Heart left ventricle (tissue), 16 donors: Measurements from ENCODE around the gene EMC7. TPM values are rescaled to one million over a fixed set of nuclear protein-coding genes. Genes with fewer than 3 reads are reported as not detected.

Experiments
- ATAC-seq, 4 donors: fragments of 200-7000 bp; cut with Tn5 transposase; one replicate each; pipeline ENCODE4 v1.9.1; 2020 to 2022; ENCODE audit warnings: moderate library complexity in 4 of 4, mild to moderate bottlenecking in 3 of 4, moderate number of reproducible peaks in 1 of 4
- DNase-seq, 5 donors: peaks; one replicate each; pipeline ENCODE4 v3.0.0-alpha.2; 2020
- H3K27ac ChIP-seq, 12 donors: fragments of 200-600 bp; sonication (generic) in 4 of 12; one replicate each; pipeline versions ENCODE4 v1.5.0 to v1.8.0; 2016 to 2022; ENCODE audit warnings: mild to moderate bottlenecking in 2 of 12
- H3K27me3 ChIP-seq, 9 donors: fragments of 200-600 bp; sonication (generic) in 2 of 9; one replicate each; pipeline versions ENCODE4 v1.5.1 to v1.8.0; 2016 to 2022; ENCODE audit warnings: mild to moderate bottlenecking in 3 of 9
- H3K36me3 ChIP-seq, 9 donors: fragments of 200-600 bp; sonication (generic) in 2 of 9; one replicate each; pipeline versions ENCODE4 v1.5.0 to v1.8.0; 2018 to 2022; ENCODE audit warnings: mild to moderate bottlenecking in 2 of 9
- H3K4me1 ChIP-seq, 12 donors: fragments of 200-600 bp; sonication (generic) in 4 of 12; one replicate each; pipeline versions ENCODE4 v1.5.0 to v1.8.0; 2016 to 2022; ENCODE audit warnings: mild to moderate bottlenecking in 3 of 12
- H3K4me3 ChIP-seq, 12 donors: fragments of 200-600 bp; sonication (generic) in 4 of 12; one replicate each; pipeline versions ENCODE4 v1.5.0 to v1.8.0; 2017 to 2022; ENCODE audit warnings: mild to moderate bottlenecking in 9 of 12, moderate library complexity in 4 of 12
- H3K9me3 ChIP-seq, 12 donors: fragments of 200-600 bp; sonication (generic) in 4 of 12; one replicate each; pipeline versions ENCODE4 v1.5.0 to v1.8.0; 2016 to 2022; ENCODE audit warnings: mild to moderate bottlenecking in 1 of 12
- POLR2A ChIP-seq, 2 donors: fragments of 450-650 bp; IDR thresholded peaks; one replicate each; pipeline ENCODE4 v1.6.1; 2017; ENCODE audit warnings: antibody characterized with exemption in 2 of 2, mild to moderate bottlenecking in 2 of 2, moderate library complexity in 2 of 2
- WGBS, 4 donors: extraction: QIAGEN DNeasy Blood & Tissue Kit in 2 of 4; methylation state at CpG; one replicate each; pipeline versions ENCODE4 v1.1.5 to v1.1.7; 2013 to 2018; 5-methylcytosine and 5-hydroxymethylcytosine counted together
- intact Hi-C, 10 donors: fragments of 100-400 bp; cut with DNase I; formaldehyde crosslinking; loops; one replicate each; pipeline versions ENCODE4 v1.11.1 to v1.14.2; 2022
- polyA plus RNA-seq, 2 donors: library from polyadenylated mRNA; stranded (reverse); fragments of 200-250 nt; gene quantifications; one replicate each; pipeline ENCODE4 v1.2.3, GENCODE V29; 2013
- total RNA-seq, 9 donors: library from RNA; depleted of rRNA in 2 of 9; stranded (reverse); fragments of >200 nt in 2 of 9; fragmentation: NEBNext Ultra II Directional in 3 of 9; extraction: Animal tissue kit (Norgen Biotek cat#: 25700) in 3 of 9; gene quantifications; one replicate each; pipeline versions ENCODE4 v1.1.0 to v1.2.4, GENCODE V29; 2016 to 2023
- TF ChIP-seq, protein P1 (sequence below), 12 donors: fragments of 200-600 bp; sonication (generic) in 4 of 12; IDR thresholded peaks; one replicate each; pipeline versions ENCODE4 v1.5.0 to v1.8.0; 2018 to 2022; ENCODE audit warnings: antibody characterized with exemption in 12 of 12, mild to moderate bottlenecking in 5 of 12
- donor health status: ischemic (EF 13 %, LVEDD 7.1; RV severe dilation, severe dysfunction).
- donor health status: healthy with polysubstance abuse.
- donor health status: DM: no; HTN: yes; CAD: no.
- donor health status: DM: no; HTN: no; CAD: no.
- donor health status: ischemic (EF 25% LVEDD 6.9; RV normal size, moderate dysfunction).
- donor health status: ischemic (EF 25% LVEDD 5.7; RV mildly dilated, moderate dysfunction).
- donor health status: healthy.
- donor health status: DM: yes; HTN: yes; CAD: no.
- donor health status: ischemic (EF 35%, LVEDD 5.7; RV mildly dilated, moderate dysfunction).
- donor health status: nonischemic (EF 11% LVEDD 7.7; RV severe dilation, severe dysfunction).
- donor health status: DM: yes; HTN: yes; CAD: no.
- donor health status: PGD.
- donor health status: ischemic (EF 29% LVEDD 5.4; RV normal size, mild dysfunction).
- donor health status: nonischemic (EF 23%, LVEDD 6.1; RV moderate dilation, normal function).

EMC7 gene
- total and polyA plus RNA-seq, 11 donors: 28.9 to 143 (median 65.2) TPM

- Histone ChIP-seq H3K9me3 (no peaks in the 10 kb centered on the region), H3K36me3 (peaks cover 0 to 30% (median 20%) of the 10 kb centered on the region in 9 donors), H3K4me3 (no peak overlapping the region), H3K27ac (no peak overlapping the region), H3K4me1 (no peaks in the 10 kb centered on the region), H3K27me3 (no peaks in the 10 kb centered on the region)
- WGBS, 4 donors: 88 to 97% (median 91%) methylated on average over 4 of the region's 4 CpGs
- ATAC-seq (no peak), DNase-seq (no peak)
- intact Hi-C loops: no loop called here
- TF ChIP-seq POLR2A (IDR thresholded peaks at IDR 0.05): no peak
- TF ChIP-seq, protein P1, sequence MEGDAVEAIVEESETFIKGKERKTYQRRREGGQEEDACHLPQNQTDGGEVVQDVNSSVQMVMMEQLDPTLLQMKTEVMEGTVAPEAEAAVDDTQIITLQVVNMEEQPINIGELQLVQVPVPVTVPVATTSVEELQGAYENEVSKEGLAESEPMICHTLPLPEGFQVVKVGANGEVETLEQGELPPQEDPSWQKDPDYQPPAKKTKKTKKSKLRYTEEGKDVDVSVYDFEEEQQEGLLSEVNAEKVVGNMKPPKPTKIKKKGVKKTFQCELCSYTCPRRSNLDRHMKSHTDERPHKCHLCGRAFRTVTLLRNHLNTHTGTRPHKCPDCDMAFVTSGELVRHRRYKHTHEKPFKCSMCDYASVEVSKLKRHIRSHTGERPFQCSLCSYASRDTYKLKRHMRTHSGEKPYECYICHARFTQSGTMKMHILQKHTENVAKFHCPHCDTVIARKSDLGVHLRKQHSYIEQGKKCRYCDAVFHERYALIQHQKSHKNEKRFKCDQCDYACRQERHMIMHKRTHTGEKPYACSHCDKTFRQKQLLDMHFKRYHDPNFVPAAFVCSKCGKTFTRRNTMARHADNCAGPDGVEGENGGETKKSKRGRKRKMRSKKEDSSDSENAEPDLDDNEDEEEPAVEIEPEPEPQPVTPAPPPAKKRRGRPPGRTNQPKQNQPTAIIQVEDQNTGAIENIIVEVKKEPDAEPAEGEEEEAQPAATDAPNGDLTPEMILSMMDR (IDR thresholded peaks at IDR 0.05): no peak
These were observed 21.8 kb downstream of the EMC7 start for GRCh38 chr15:34079904-34080303.

DNA sequence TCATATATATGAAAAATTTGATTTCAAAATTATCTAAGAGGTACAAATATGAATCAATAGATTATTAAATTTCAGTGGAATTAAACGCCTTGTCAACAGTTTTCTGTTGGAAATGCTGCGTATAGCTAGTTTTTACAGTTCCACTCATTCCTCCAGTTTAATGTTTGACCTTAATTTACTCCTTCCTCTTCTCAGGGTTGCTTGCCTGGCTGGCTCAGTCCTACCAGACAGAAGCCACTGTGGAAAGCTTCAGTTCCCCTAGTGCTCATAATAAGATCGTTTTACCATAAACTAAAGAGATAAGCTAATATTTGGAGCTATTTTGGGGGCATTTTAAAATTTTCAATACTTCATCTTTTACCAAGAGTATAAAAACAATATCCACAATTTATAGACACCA, 22.8 kb downstream of the EMC7 start:
- Histone ChIP-seq H3K4me3 (no peak overlapping the region), H3K27ac (no peak overlapping the region), H3K27me3 (no peaks in the 10 kb centered on the region), H3K4me1 (no peaks in the 10 kb centered on the region), H3K36me3 (peaks cover 0 to 22% (median 10%) of the 10 kb centered on the region in 9 donors), H3K9me3 (no peaks in the 10 kb centered on the region)
- TF ChIP-seq POLR2A (IDR thresholded peaks at IDR 0.05): no peak
- TF ChIP-seq, protein P1 (IDR thresholded peaks at IDR 0.05): no peak
- WGBS, 4 donors: 86 to 90% (median 88%) methylated on average over 3 of the region's 3 CpGs
- ATAC-seq (no peak), DNase-seq (no peak)
- intact Hi-C loops: no loop called here

GRCh38 chr15:34076785-34077184, 24.9 kb downstream of the EMC7 start:
- Histone ChIP-seq H3K4me1 (no peaks in the 10 kb centered on the region), H3K27me3 (no peaks in the 10 kb centered on the region), H3K9me3 (no peaks in the 10 kb centered on the region), H3K4me3 (no peak overlapping the region), H3K27ac (no peak overlapping the region), H3K36me3 (peaks cover 0 to 4% (median 0%) of the 10 kb centered on the region in 9 donors)
- intact Hi-C loops: no loop called here
- no peak for DNase-seq
- ATAC-seq: no peak
- no peak for TF ChIP-seq POLR2A (IDR thresholded peaks at IDR 0.05)
- TF ChIP-seq, protein P1 (IDR thresholded peaks at IDR 0.05): no peak
- WGBS, 4 donors: 93 to 97% (median 95%) methylated on average over 4 of the region's 4 CpGs

DNA sequence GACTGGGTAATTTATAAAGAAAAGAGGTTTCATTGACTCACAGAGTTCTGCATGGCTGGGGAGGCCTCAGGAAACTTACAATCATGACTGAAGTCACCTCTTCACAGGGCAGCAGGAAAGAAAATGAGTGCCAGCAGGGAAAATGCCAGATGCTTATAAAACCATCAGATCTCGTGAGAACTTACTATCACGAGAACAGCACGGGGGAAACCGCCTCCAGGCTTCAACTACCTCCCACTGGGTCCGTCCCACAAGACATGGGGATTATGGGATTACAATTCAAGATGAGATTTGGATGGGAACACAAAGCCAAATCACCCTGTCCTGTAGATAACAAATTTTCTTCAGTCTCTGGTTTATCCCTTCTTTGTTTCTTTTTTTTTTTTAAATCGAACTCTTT, 31.7 kb downstream of the EMC7 start:
- TF ChIP-seq, protein P1 (IDR thresholded peaks at IDR 0.05): no peak
- no peak for TF ChIP-seq POLR2A (IDR thresholded peaks at IDR 0.05)
- Histone ChIP-seq H3K4me1 (no peaks in the 10 kb centered on the region), H3K27ac (no peak overlapping the region), H3K9me3 (no peaks in the 10 kb centered on the region), H3K36me3 (no peaks in the 10 kb centered on the region), H3K4me3 (no peak overlapping the region), H3K27me3 (no peaks in the 10 kb centered on the region)
- ATAC-seq (no peak), DNase-seq (no peak)
- WGBS, 4 donors: 72 to 76% (median 74%) methylated on average over 6 of the region's 6 CpGs
- intact Hi-C loops: no loop called here
